SK-N-MC (cell line): ENCODE results near the gene PTPMT1.

Experiments used
- EZH2 ChIP-seq: fragments of 200-600 bp; sonication (generic); IDR thresholded peaks from one replicate; pipeline ENCODE4 v1.6.1; 2017; ENCODE audit warnings: antibody characterized with exemption
- POLR2AphosphoS5 ChIP-seq: IDR thresholded peaks from 2 replicates; pipeline ENCODE4 v1.6.1; 2012; ENCODE audit warnings: mild to moderate bottlenecking, low read depth, low read length, borderline replicate concordance

GRCh38 chr11:47592251-47592650 is 26.9 kb downstream of the PTPMT1 start:
- TF ChIP-seq EZH2: no peak
- no peak for TF ChIP-seq POLR2AphosphoS5
